ENCODE results near the gene SMIM31. TPM values are rescaled to one million over a fixed set of nuclear protein-coding genes. Genes with fewer than 3 reads are reported as not detected.

SMIM31 gene
- total and polyA plus RNA-seq, 8 donors, result 0.54 to 4.2 (median 1.6) TPM

- no peak for FAIRE-seq
- no peaks in the 10 kb centered on the region for H3K9me3 ChIP-seq
Measured at GRCh38 chr4:164828955-164829354, 75.0 kb downstream of the SMIM31 start.

DNA sequence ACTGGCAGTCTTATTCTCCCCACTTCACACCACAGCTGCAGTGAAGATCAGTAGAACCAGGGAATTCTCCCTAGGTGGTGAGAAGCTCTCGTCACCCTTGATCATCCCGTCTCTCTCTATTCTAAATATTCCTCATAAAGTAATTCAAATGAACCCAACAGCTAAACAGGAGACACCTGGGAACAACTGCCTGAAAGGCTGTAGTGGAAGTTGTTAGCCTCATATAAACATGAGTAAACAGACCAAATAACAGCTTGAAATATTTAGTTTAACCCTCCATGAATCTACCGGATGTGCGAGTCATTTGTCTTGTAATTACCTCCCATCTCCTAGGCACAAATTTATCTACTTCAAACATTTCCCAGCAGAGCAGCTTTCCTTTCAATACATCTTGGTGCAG is 92.6 kb downstream of the SMIM31 start:
- Histone ChIP-seq H3K4me3 (no peak overlapping the region), H3K27me3 (no peaks in the 10 kb centered on the region), H3K27ac (no peak overlapping the region), H3K4me1 (no peaks in the 10 kb centered on the region), H3K9me3 (no peaks in the 10 kb centered on the region), H3K36me3 (no peaks in the 10 kb centered on the region)
- TF ChIP-seq, protein P1, sequence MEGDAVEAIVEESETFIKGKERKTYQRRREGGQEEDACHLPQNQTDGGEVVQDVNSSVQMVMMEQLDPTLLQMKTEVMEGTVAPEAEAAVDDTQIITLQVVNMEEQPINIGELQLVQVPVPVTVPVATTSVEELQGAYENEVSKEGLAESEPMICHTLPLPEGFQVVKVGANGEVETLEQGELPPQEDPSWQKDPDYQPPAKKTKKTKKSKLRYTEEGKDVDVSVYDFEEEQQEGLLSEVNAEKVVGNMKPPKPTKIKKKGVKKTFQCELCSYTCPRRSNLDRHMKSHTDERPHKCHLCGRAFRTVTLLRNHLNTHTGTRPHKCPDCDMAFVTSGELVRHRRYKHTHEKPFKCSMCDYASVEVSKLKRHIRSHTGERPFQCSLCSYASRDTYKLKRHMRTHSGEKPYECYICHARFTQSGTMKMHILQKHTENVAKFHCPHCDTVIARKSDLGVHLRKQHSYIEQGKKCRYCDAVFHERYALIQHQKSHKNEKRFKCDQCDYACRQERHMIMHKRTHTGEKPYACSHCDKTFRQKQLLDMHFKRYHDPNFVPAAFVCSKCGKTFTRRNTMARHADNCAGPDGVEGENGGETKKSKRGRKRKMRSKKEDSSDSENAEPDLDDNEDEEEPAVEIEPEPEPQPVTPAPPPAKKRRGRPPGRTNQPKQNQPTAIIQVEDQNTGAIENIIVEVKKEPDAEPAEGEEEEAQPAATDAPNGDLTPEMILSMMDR (IDR thresholded peaks at IDR 0.05), result no peak
- no peak for FAIRE-seq
- intact Hi-C loops (cut with DNase I), result no loop called here
- WGBS, 2 donors, result 60 to 61% methylated on average over 4 of the region's 4 CpGs
- ATAC-seq, result no peak
- no peak for DNase-seq

More at GRCh38 chr4:164828955-164829354, 75.0 kb downstream of the SMIM31 start:
- Histone ChIP-seq H3K36me3 (no peaks in the 10 kb centered on the region), H3K4me3 (no peak overlapping the region), H3K4me1 (no peaks in the 10 kb centered on the region), H3K27me3 (no peaks in the 10 kb centered on the region), H3K27ac (no peak overlapping the region)
- TF ChIP-seq, protein P1 (IDR thresholded peaks at IDR 0.05), result no peak
- no peak for ATAC-seq
- WGBS, 2 donors, result 74 to 76% methylated on average over 3 of the region's 3 CpGs
- DNase-seq, result no peak
- intact Hi-C loops (cut with DNase I), result no loop called here

DNA sequence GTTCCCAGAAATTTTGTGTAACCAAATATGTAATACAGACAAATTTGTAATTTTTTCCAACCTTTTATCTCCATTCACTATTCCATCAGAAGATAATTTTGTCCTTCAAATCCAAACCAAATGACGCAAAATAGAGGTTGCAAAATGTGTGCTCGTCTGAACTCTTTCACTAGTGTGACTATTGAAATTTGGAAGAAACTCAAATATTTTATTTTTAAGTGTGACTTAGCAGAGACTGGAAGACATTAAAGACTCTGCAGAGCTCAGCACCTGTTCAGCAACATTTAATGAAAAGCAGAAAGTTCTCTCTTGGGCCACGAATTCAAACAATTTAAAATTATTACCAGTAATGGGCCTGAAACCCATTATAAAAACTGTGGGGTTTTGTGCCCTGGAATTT is 93.1 kb downstream of the SMIM31 start:
- FAIRE-seq (no peak), ATAC-seq (no peak), DNase-seq (no peak)
- no peaks in the 10 kb centered on the region for H3K27me3 ChIP-seq
- intact Hi-C loops (cut with DNase I), result no loop called here
- no peaks in the 10 kb centered on the region for H3K9me3 ChIP-seq
- TF ChIP-seq, protein P1 (IDR thresholded peaks at IDR 0.05), result no peak
- H3K27ac ChIP-seq, result no peak overlapping the region
- 46% methylated on average over 3 of the region's 3 CpGs for WGBS, 2 donors
- H3K36me3 ChIP-seq, result no peaks in the 10 kb centered on the region
- no peaks in the 10 kb centered on the region for H3K4me1 ChIP-seq
- H3K4me3 ChIP-seq, result no peak overlapping the region

- DNase-seq, result no peak
- TF ChIP-seq, protein P1 (IDR thresholded peaks at IDR 0.05), result no peak
- FAIRE-seq, result no peak
Measured at GRCh38 chr4:164847967-164848649, 94.2 kb downstream of the SMIM31 start.

More at GRCh38 chr4:164847967-164848649, 94.2 kb downstream of the SMIM31 start:
- WGBS, 2 donors, result 26 to 49% methylated on average over 2 of the region's 2 CpGs
- ATAC-seq, result no peak
- H3K4me1 ChIP-seq, result no peaks in the 10 kb centered on the region
- no peaks in the 10 kb centered on the region for H3K9me3 ChIP-seq
- no peak overlapping the region for H3K4me3 ChIP-seq
- H3K27ac ChIP-seq, result no peak overlapping the region
- H3K27me3 ChIP-seq, result no peaks in the 10 kb centered on the region
- intact Hi-C loops (cut with DNase I), result no loop called here
- H3K36me3 ChIP-seq, result no peaks in the 10 kb centered on the region

Other genes starting within 250 kb of the SMIM31 start
- under 1 TPM in 1 of 6 donors, not detected in 5; 0.12 TPM for gene APELA, start 123.0 kb downstream of the SMIM31 start, total RNA-seq
- not detected for gene APELA, start 123.0 kb downstream of the SMIM31 start, polyA plus RNA-seq
- under 1 TPM; 0.12 to 0.47 (median 0.18) TPM for gene TRIM61, start 223.5 kb downstream of the SMIM31 start, total RNA-seq
- under 1 TPM; 0.11 to 0.70 TPM for gene TRIM61, start 223.5 kb downstream of the SMIM31 start, polyA plus RNA-seq